ENCODE results near the gene KCND1.

The KCND1 gene

GRCh38 chrX:48957827-48958634 is 13.6 kb downstream of the KCND1 start:
- H3K79me2 ChIP-seq (ENCODE audit: insufficient read depth, low read length): peaks cover 12% of the 10 kb centered on the region; the same call in 1 of the 2 replicates
- H3K27me3 ChIP-seq (ENCODE audit: low read length): no peaks in the 10 kb centered on the region
- peak overlapping the region; percentile 83 for H3K4me2 ChIP-seq (ENCODE audit: low read depth, low read length, poor library complexity, severe bottlenecking)
- no peaks in the 10 kb centered on the region for H3F3A ChIP-seq (ENCODE audit: insufficient read depth)
- H2AFZ ChIP-seq (ENCODE audit: low read depth, low read length, severe bottlenecking): no peak overlapping the region
- H3K9me2 ChIP-seq (replicated peaks; ENCODE audit: insufficient read depth, low read length): no peaks in the 10 kb centered on the region
- peak overlapping the region; percentile 84 for H3K27ac ChIP-seq (ENCODE audit: low read depth, low read length)
- peak overlapping the region; percentile 75 for H3K9ac ChIP-seq (ENCODE audit: low read length)
- peak overlapping the region; percentile 65 for H3K4me3 ChIP-seq (ENCODE audit: insufficient read depth, low read length, poor library complexity, severe bottlenecking)
- no peaks in the 10 kb centered on the region for H3K9me3 ChIP-seq (ENCODE audit: insufficient read depth, low read length)
- H3K36me3 ChIP-seq (ENCODE audit: low read length): no peaks in the 10 kb centered on the region
- TF ChIP-seq EZH2phosphoT487 (conservative IDR thresholded peaks at IDR 0.05; ENCODE audit: low read length) (no peak), CTCF (IDR thresholded peaks at IDR 0.05; ENCODE audit: insufficient read depth, low read length, poor library complexity, severe bottlenecking) (no peak)
- no peaks in the 10 kb centered on the region for H4K20me1 ChIP-seq (ENCODE audit: low read depth, low read length)

GRCh38 chrX:48957477-48957826 is 14.2 kb downstream of the KCND1 start, which contains the start of gene OTUD5:
Gene OTUD5 (minus strand): TSS chrX:48957607. CDS start chrX:48957570, 37 bp downstream.
- H3K79me2 ChIP-seq (ENCODE audit: insufficient read depth, low read length): peaks cover 12% of the 10 kb centered on the region; the same call in 1 of the 2 replicates
- no peaks in the 10 kb centered on the region for H3K27me3 ChIP-seq (ENCODE audit: low read length)
- H2AFZ ChIP-seq (ENCODE audit: low read depth, low read length, severe bottlenecking): no peak within 1 kb of the TSS

GRCh38 chrX:48956728-48957414 is 14.8 kb downstream of the KCND1 start:
- Histone ChIP-seq H3K79me2 (ENCODE audit: insufficient read depth, low read length) (peaks cover 12% of the 10 kb centered on the region; the same call in 1 of the 2 replicates), H3K9me3 (ENCODE audit: insufficient read depth, low read length) (no peaks in the 10 kb centered on the region), H3K27me3 (ENCODE audit: low read length) (no peaks in the 10 kb centered on the region), H3K9me2 (replicated peaks; ENCODE audit: insufficient read depth, low read length) (no peaks in the 10 kb centered on the region), H2AFZ (ENCODE audit: low read depth, low read length, severe bottlenecking) (no peak overlapping the region), H4K20me1 (ENCODE audit: low read depth, low read length) (no peaks in the 10 kb centered on the region), H3K36me3 (ENCODE audit: low read length) (no peaks in the 10 kb centered on the region), H3K9ac (ENCODE audit: low read length) (peak overlapping the region; percentile 75), H3F3A (ENCODE audit: insufficient read depth) (no peaks in the 10 kb centered on the region), H3K27ac (ENCODE audit: low read depth, low read length) (peak overlapping the region; percentile 84; the same call in 1 of the 2 replicates), H3K4me3 (ENCODE audit: insufficient read depth, low read length, poor library complexity, severe bottlenecking) (peak overlapping the region; percentile 53), H3K4me2 (ENCODE audit: low read depth, low read length, poor library complexity, severe bottlenecking) (peak overlapping the region; percentile 77)
- TF ChIP-seq CTCF (IDR thresholded peaks at IDR 0.05; ENCODE audit: insufficient read depth, low read length, poor library complexity, severe bottlenecking): no peak
- no peak for TF ChIP-seq EZH2phosphoT487 (conservative IDR thresholded peaks at IDR 0.05; ENCODE audit: low read length)

More at GRCh38 chrX:48957477-48957826, 14.2 kb downstream of the KCND1 start, which contains the start of gene OTUD5:
- TF ChIP-seq EZH2phosphoT487 (conservative IDR thresholded peaks at IDR 0.05; ENCODE audit: low read length) (no peak), CTCF (IDR thresholded peaks at IDR 0.05; ENCODE audit: insufficient read depth, low read length, poor library complexity, severe bottlenecking) (no peak)
- Histone ChIP-seq H3K27ac (ENCODE audit: low read depth, low read length) (peak within 1 kb of the TSS; percentile 84), H3K9me2 (replicated peaks; ENCODE audit: insufficient read depth, low read length) (no peaks in the 10 kb centered on the region), H3K9ac (ENCODE audit: low read length) (peak within 1 kb of the TSS; percentile 75), H3K9me3 (ENCODE audit: insufficient read depth, low read length) (no peaks in the 10 kb centered on the region), H3K36me3 (ENCODE audit: low read length) (no peaks in the 10 kb centered on the region), H3K4me2 (ENCODE audit: low read depth, low read length, poor library complexity, severe bottlenecking) (peak within 1 kb of the TSS; percentile 83), H3K4me3 (ENCODE audit: insufficient read depth, low read length, poor library complexity, severe bottlenecking) (peak within 1 kb of the TSS; percentile 65), H3F3A (ENCODE audit: insufficient read depth) (no peaks in the 10 kb centered on the region), H4K20me1 (ENCODE audit: low read depth, low read length) (no peaks in the 10 kb centered on the region)
